IMR-90 (cell line): ENCODE measurements around the gene CACNA2D3. TPM values are rescaled to one million over a fixed set of nuclear protein-coding genes. Genes with fewer than 3 reads are reported as not detected.

Source experiments
- ATAC-seq: fragments of 200-7000 bp; cut with Tn5 transposase; 2 replicates; pipeline ENCODE4 v1.9.1; 2020; ENCODE audit warnings: low read depth, mild to moderate bottlenecking, moderate library complexity
- BruUV-seq: library from RNA; stranded (reverse); fragments of 400-500 nt; replicated peaks from 2 replicates; lab custom pipeline; 2021; lab: Mats Ljungman, UMichigan
- CTCF ChIA-PET: fragments of 300-600 bp; formaldehyde crosslinking; extraction: SDS; loops from one replicate; lab custom pipeline; 2021; ENCODE audit warnings: antibody characterized with exemption; lab: Yijun Ruan, JAX
- POLR2A ChIA-PET: fragments of 300-600 bp; sonication (Branson Sonifier 250); formaldehyde crosslinking; loops from one replicate; lab custom pipeline; 2022; ENCODE audit warnings: antibody characterized with exemption; ENCODE audit not compliant: unreplicated experiment; lab: Charles Lee
- DNase-seq: peaks from one replicate; pipeline ENCODE4 v3.0.0; 2013
- H2AFZ ChIP-seq: replicated peaks from 2 replicates; pipeline ENCODE3; 2013; ENCODE audit warnings: low read length, mild to moderate bottlenecking; ENCODE audit not compliant: poor library complexity
- H2AK5ac ChIP-seq: 2 replicates; pipeline ENCODE4 v1.6.1; 2013; ENCODE audit warnings: low read depth, low read length, inconsistent platforms
- H2AK9ac ChIP-seq: replicated peaks from 2 replicates; pipeline ENCODE3; 2013; ENCODE audit warnings: mild to moderate bottlenecking, low read depth, low read length, moderate library complexity; ENCODE audit not compliant: poor library complexity
- H2BK120ac ChIP-seq: 2 replicates; pipeline ENCODE4 v1.6.1; 2013; ENCODE audit warnings: low read depth, low read length, inconsistent platforms
- H2BK15ac ChIP-seq: 3 replicates; pipeline ENCODE4 v1.6.1; 2013; ENCODE audit warnings: low read depth, low read length, inconsistent platforms
- H2BK20ac ChIP-seq: 2 replicates; pipeline ENCODE4 v1.6.1; 2013; ENCODE audit warnings: low read depth, mild to moderate bottlenecking, inconsistent platforms, low read length, moderate library complexity
- H2BK5ac ChIP-seq: 2 replicates; pipeline ENCODE4 v1.6.1; 2013; ENCODE audit warnings: mild to moderate bottlenecking, low read depth, low read length, inconsistent platforms; ENCODE audit not compliant: poor library complexity, severe bottlenecking
- H3K14ac ChIP-seq: replicated peaks from 2 replicates; pipeline ENCODE4 v1.6.1; 2013; ENCODE audit warnings: low read depth, low read length, inconsistent platforms
- H3K18ac ChIP-seq: 2 replicates; pipeline ENCODE4 v1.6.1; 2013; ENCODE audit warnings: low read depth, low read length, control low read depth
- H3K23ac ChIP-seq: 2 replicates; pipeline ENCODE4 v1.6.1; 2013; ENCODE audit warnings: low read depth, low read length, inconsistent platforms
- H3K27ac ChIP-seq: 2 replicates; pipeline ENCODE4 v1.5.1; 2013; ENCODE audit warnings: mild to moderate bottlenecking, control low read depth, low read length; ENCODE audit not compliant: insufficient read depth
- H3K27me3 ChIP-seq: 2 replicates; pipeline ENCODE4 v1.6.1; 2013; ENCODE audit warnings: low read length; ENCODE audit not compliant: control insufficient read depth, insufficient read depth
- H3K36me3 ChIP-seq: 2 replicates; pipeline ENCODE4 v1.6.1; 2013; ENCODE audit warnings: low read length, mixed read lengths; ENCODE audit not compliant: control insufficient read depth, insufficient read depth
- H3K4ac ChIP-seq: 2 replicates; pipeline ENCODE4 v1.6.1; 2013; ENCODE audit warnings: low read depth, low read length, inconsistent platforms
- H3K4me1 ChIP-seq: 2 replicates; pipeline ENCODE4 v1.6.1; 2013; ENCODE audit warnings: low read length, mixed read lengths; ENCODE audit not compliant: control insufficient read depth, insufficient read depth
- H3K4me2 ChIP-seq: 2 replicates; pipeline ENCODE4 v1.6.1; 2013; ENCODE audit warnings: low read depth, mild to moderate bottlenecking, control low read depth, low read length, moderate library complexity
- H3K4me3 ChIP-seq: 2 replicates; pipeline ENCODE4 v1.5.1; 2013; ENCODE audit warnings: low read depth, mild to moderate bottlenecking, control low read depth, low read length, moderate library complexity; ENCODE audit not compliant: insufficient read depth
- H3K56ac ChIP-seq: 2 replicates; pipeline ENCODE4 v1.6.1; 2013; ENCODE audit warnings: low read length, inconsistent platforms; ENCODE audit not compliant: insufficient read depth; ENCODE audit errors: extremely low read depth
- H3K79me1 ChIP-seq, 2 experiments: 2 replicates each; pipeline ENCODE4 v1.6.1; 2013; ENCODE audit warnings: low read length in 2 of 2, inconsistent platforms in 1 of 2, low read depth in 1 of 2
- H3K9ac ChIP-seq: 2 replicates; pipeline ENCODE4 v1.6.1; 2013; ENCODE audit warnings: low read depth, low read length, control low read depth
- H3K9me1 ChIP-seq: 2 replicates; pipeline ENCODE4 v1.6.1; 2013; ENCODE audit warnings: low read length, inconsistent platforms; ENCODE audit not compliant: insufficient read depth
- H3K9me3 ChIP-seq: 2 replicates; pipeline ENCODE4 v1.6.1; 2013; ENCODE audit warnings: low read length; ENCODE audit not compliant: control insufficient read depth, insufficient read depth
- H4K20me1 ChIP-seq: 2 replicates; pipeline ENCODE4 v1.6.1; 2013; ENCODE audit warnings: low read length, inconsistent platforms; ENCODE audit not compliant: insufficient read depth
- H4K5ac ChIP-seq: 2 replicates; pipeline ENCODE4 v1.6.1; 2013; ENCODE audit warnings: mild to moderate bottlenecking, low read depth, low read length, control low read depth
- H4K8ac ChIP-seq, 2 experiments: 2 replicates each; pipeline ENCODE4 v1.6.1; 2013; ENCODE audit warnings: low read depth in 2 of 2, low read length in 2 of 2, control low read depth in 1 of 2, inconsistent platforms in 1 of 2
- H4K91ac ChIP-seq: 2 replicates; pipeline ENCODE4 v1.6.1; 2013; ENCODE audit warnings: low read depth, low read length, inconsistent platforms; ENCODE audit not compliant: insufficient read depth
- POLR2A ChIP-seq: IDR thresholded peaks from 2 replicates; pipeline ENCODE4 v1.6.1; 2012; ENCODE audit warnings: mild to moderate bottlenecking, low read depth, low read length
- WGBS, 2 experiments: methylation state at CpG; one replicate each; pipeline versions ENCODE4 v1.1.5 to v1.1.7; 2013; ENCODE audit warnings: missing lambda C conversion rate in 2 of 2; ENCODE audit not compliant: insufficient read length in 1 of 2; ENCODE audit errors: extremely low coverage in 2 of 2; 5-methylcytosine and 5-hydroxymethylcytosine counted together
- dilution Hi-C: fragments of 300-500 bp; cut with HindIII; formaldehyde crosslinking; loops from one replicate; pipeline ENCODE4 v1.14.3; 2018; ENCODE audit warnings: low sequenced_read_pairs; ENCODE audit not compliant: unreplicated experiment
- in situ Hi-C: fragments of 300-500 bp; cut with MboI; formaldehyde crosslinking; loops from 3 replicates; pipeline ENCODE4 v1.14.3; 2019; ENCODE audit warnings: low sequenced_read_pairs, inconsistent platforms, mixed read lengths
- intact Hi-C: fragments of 100-400 bp; cut with micrococcal nuclease; formaldehyde crosslinking; loops from 2 replicates; pipeline ENCODE4 v1.10.0; 2022
- polyA plus RNA-seq, 3 experiments: library from polyadenylated mRNA; depleted of rRNA; stranded (reverse); fragments of >200 nt; gene quantifications; 2 replicates each; pipeline ENCODE4 v1.2.3, GENCODE V29; 2012; ENCODE audit warnings: low replicate concordance in 1 of 3
- total RNA-seq: library from RNA; depleted of rRNA; stranded (reverse); fragments of >200 nt; gene quantifications from 2 replicates; pipeline ENCODE4 v1.2.3, GENCODE V29; 2012
- TF ChIP-seq, protein P1 (sequence below): fragments of 150-350 bp; IDR thresholded peaks from 2 replicates; pipeline ENCODE4 v1.6.1; 2016; ENCODE audit warnings: low read depth, mild to moderate bottlenecking, low read length, moderate library complexity, borderline replicate concordance

The CACNA2D3 gene
- total and polyA plus RNA-seq, 2 of the 4 experiments (the other 2 are of a cell fraction): 0.36 to 0.41 TPM

DNA sequence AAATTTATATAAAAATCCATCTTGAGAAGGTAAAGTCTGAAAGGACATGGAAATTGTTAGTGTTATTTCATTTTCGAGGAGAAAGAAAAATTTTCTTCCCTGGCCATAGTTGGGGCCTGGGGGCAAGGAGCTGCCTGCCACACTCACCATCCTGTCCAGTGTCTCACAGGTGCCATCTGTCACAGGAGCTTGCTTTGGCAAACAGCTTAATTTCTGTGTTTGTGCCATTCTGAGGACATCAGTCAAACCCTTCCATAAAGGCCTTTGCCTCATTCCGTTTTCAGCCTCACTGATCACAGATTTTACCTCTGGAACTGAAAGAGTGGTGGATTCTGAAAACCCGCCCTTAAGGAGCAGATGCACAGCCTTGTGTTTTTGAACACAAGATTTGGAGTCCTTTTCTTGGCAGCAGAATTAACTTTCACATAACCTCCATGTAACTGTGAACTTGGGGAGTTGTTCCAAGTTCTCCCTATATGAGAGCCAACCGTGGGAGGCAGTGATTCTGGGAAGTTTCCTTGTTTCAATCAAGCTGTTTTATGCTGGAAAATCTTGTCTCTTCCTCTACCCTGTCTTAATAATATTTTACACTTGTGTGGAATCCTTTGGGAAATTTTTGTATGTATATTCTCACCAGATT is 254.7 kb downstream of the CACNA2D3 start:
- Histone ChIP-seq H3K18ac (no peak overlapping the region), H3K9me3 (peaks cover 6% of the 10 kb centered on the region), H2BK120ac (no peak overlapping the region), H3K14ac (no peak overlapping the region), H2BK15ac (no peak overlapping the region), H3K27me3 (no peaks in the 10 kb centered on the region), H3K27ac (no peak overlapping the region), H3K9me1 (no peaks in the 10 kb centered on the region), H2AFZ (no peak overlapping the region), H4K91ac (no peak overlapping the region), H3K56ac (no peak overlapping the region), H2BK20ac (no peak overlapping the region), H2BK5ac (no peak overlapping the region), H3K23ac (no peak overlapping the region), H3K4me3 (no peak overlapping the region), H3K36me3 (no peaks in the 10 kb centered on the region), H4K20me1 (no peaks in the 10 kb centered on the region), H2AK9ac (no peak overlapping the region), H3K4me2 (no peak overlapping the region), H3K4me1 (no peaks in the 10 kb centered on the region), H3K9ac (no peak overlapping the region), H4K8ac (no peak overlapping the region), H3K4ac (no peak overlapping the region), H2AK5ac (no peak overlapping the region), H4K5ac (no peak overlapping the region), H3K79me1 (no peaks in the 10 kb centered on the region)
- ChIA-PET CTCF (no interaction called here), POLR2A (no interaction called here)
- dilution Hi-C loops (no loop called here), in situ Hi-C loops (no loop called here), intact Hi-C loops (no loop called here)
- ATAC-seq (no peak), DNase-seq (no peak)
- no CpG with 5 or more reads among the region's 4 CpGs for WGBS, 2 experiments
- TF ChIP-seq, protein P1, sequence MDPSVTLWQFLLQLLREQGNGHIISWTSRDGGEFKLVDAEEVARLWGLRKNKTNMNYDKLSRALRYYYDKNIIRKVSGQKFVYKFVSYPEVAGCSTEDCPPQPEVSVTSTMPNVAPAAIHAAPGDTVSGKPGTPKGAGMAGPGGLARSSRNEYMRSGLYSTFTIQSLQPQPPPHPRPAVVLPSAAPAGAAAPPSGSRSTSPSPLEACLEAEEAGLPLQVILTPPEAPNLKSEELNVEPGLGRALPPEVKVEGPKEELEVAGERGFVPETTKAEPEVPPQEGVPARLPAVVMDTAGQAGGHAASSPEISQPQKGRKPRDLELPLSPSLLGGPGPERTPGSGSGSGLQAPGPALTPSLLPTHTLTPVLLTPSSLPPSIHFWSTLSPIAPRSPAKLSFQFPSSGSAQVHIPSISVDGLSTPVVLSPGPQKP: no peak
- no peak for TF ChIP-seq POLR2A
- no TSS peak for BruUV-seq
